K562 (cell line): Measurements from ENCODE around the gene LYPD3.

ENCODE experiments used
- ATF1 ChIP-seq, 2 experiments: fragments of 450-650 bp in 1 of 2; IDR thresholded peaks; 2 replicates each; pipeline ENCODE4 v1.6.1; 2016; ENCODE audit warnings: missing compliant biosample characterization in 1 of 2, missing genetic modification characterization in 1 of 2
- ELF2 ChIP-seq: fragments of 250-450 bp; sonication (Bioruptor Pico); IDR thresholded peaks from 2 replicates; pipeline ENCODE4 v1.5.0; 2021; ENCODE audit warnings: mild to moderate bottlenecking
- LCOR ChIP-seq: sonication (generic); formaldehyde crosslinking; IDR thresholded peaks from 2 replicates; pipeline ENCODE4 v1.8.0; 2022; ENCODE audit warnings: mild to moderate bottlenecking, missing genetic modification reagents
- MEF2A ChIP-seq: IDR thresholded peaks from 2 replicates; pipeline ENCODE4 v1.6.1; 2011; ENCODE audit warnings: low read depth, mild to moderate bottlenecking, low read length, moderate library complexity; ENCODE audit not compliant: control insufficient read depth
- POLR2A ChIP-seq: fragments of 450-650 bp; conservative IDR thresholded peaks from 2 replicates; pipeline ENCODE4 v1.6.1; 2016
- POLR2AphosphoS5 ChIP-seq: IDR thresholded peaks from 2 replicates; pipeline ENCODE4 v1.6.1; 2011; ENCODE audit warnings: mild to moderate bottlenecking, low read depth, low read length, moderate library complexity; ENCODE audit not compliant: control insufficient read depth, insufficient read depth
- RHOXF2B ChIP-seq: fragments of 250-450 bp; sonication (Bioruptor Pico); conservative IDR thresholded peaks from 2 replicates; pipeline ENCODE4 v1.5.1; 2021
- ZC3H4 ChIP-seq: sonication (generic); formaldehyde crosslinking; IDR thresholded peaks from 2 replicates; pipeline ENCODE4 v1.9.0; 2021; ENCODE audit warnings: missing genetic modification reagents, borderline replicate concordance
- ZNF551 ChIP-seq: fragments of 250-450 bp; sonication (Bioruptor Pico); IDR thresholded peaks from 2 replicates; pipeline ENCODE4 v1.5.0; 2021; ENCODE audit warnings: mild to moderate bottlenecking, moderate library complexity
- ZNF583 ChIP-seq: fragments of 250-450 bp; sonication (Bioruptor Pico); IDR thresholded peaks from 2 replicates; pipeline ENCODE4 v1.4.0; 2020
- TF ChIP-seq, protein P1 (sequence below): sonication (generic); formaldehyde crosslinking; IDR thresholded peaks from 2 replicates; pipeline ENCODE4 v1.8.0; 2022; ENCODE audit warnings: missing genetic modification reagents, mild to moderate bottlenecking, borderline replicate concordance
- TF ChIP-seq, protein P2 (sequence below): conservative IDR thresholded peaks from 2 replicates; pipeline ENCODE4 v1.6.1; 2011; ENCODE audit warnings: low read depth, mild to moderate bottlenecking, low read length; ENCODE audit not compliant: control insufficient read depth
- TF ChIP-seq, protein P3 (sequence below), 3 experiments: IDR thresholded peaks in 2 of 3; conservative IDR thresholded peaks in 1 of 3; 2 replicates each; pipeline ENCODE4 v1.5.1; 2011 to 2012; ENCODE audit warnings: low read length in 3 of 3, mild to moderate bottlenecking in 3 of 3, control low read depth in 2 of 3, improper control_type of control experiment in 1 of 3, inconsistent platforms in 1 of 3, low read depth in 1 of 3, mixed read lengths in 1 of 3, moderate library complexity in 1 of 3; ENCODE audit not compliant: insufficient read depth in 2 of 3

DNA sequence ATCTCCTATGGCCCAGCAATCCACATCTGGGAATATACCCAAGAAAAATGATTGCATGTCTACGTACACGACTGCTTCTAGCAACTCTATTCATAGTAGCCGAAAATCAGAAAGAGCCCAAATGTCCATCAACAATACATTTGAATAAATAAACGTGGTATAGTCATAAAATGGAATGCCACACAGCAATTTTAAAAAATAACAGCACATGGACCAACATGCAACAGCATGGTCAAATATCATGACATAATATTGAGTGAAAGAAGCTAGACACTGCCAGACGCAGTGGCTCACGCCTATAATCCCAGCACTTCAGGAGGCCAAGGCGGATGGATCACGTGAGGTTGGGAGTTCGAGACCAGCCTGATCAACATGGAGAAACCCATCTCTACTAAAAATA is 34.4 kb downstream of the LYPD3 start:
- TF ChIP-seq ATF1 (CRISPR knock-in tag; IDR thresholded peaks at IDR 0.05) (no peak), ATF1 (tag; IDR thresholded peaks at IDR 0.05) (no peak), ZNF583 (CRISPR knock-in tag) (no peak), RHOXF2B (CRISPR knock-in tag) (no peak), ELF2 (CRISPR knock-in tag) (no peak), MEF2A (no peak), POLR2A (no peak), POLR2AphosphoS5 (no peak), ZNF551 (CRISPR knock-in tag) (no peak), LCOR (CRISPR knock-in tag) (no peak), ZC3H4 (CRISPR knock-in tag) (no peak)
- TF ChIP-seq, protein P1, sequence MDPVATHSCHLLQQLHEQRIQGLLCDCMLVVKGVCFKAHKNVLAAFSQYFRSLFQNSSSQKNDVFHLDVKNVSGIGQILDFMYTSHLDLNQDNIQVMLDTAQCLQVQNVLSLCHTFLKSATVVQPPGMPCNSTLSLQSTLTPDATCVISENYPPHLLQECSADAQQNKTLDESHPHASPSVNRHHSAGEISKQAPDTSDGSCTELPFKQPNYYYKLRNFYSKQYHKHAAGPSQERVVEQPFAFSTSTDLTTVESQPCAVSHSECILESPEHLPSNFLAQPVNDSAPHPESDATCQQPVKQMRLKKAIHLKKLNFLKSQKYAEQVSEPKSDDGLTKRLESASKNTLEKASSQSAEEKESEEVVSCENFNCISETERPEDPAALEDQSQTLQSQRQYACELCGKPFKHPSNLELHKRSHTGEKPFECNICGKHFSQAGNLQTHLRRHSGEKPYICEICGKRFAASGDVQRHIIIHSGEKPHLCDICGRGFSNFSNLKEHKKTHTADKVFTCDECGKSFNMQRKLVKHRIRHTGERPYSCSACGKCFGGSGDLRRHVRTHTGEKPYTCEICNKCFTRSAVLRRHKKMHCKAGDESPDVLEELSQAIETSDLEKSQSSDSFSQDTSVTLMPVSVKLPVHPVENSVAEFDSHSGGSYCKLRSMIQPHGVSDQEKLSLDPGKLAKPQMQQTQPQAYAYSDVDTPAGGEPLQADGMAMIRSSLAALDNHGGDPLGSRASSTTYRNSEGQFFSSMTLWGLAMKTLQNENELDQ (CRISPR knock-in tag), result no peak
- TF ChIP-seq, protein P2, sequence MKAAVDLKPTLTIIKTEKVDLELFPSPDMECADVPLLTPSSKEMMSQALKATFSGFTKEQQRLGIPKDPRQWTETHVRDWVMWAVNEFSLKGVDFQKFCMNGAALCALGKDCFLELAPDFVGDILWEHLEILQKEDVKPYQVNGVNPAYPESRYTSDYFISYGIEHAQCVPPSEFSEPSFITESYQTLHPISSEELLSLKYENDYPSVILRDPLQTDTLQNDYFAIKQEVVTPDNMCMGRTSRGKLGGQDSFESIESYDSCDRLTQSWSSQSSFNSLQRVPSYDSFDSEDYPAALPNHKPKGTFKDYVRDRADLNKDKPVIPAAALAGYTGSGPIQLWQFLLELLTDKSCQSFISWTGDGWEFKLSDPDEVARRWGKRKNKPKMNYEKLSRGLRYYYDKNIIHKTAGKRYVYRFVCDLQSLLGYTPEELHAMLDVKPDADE, result no peak
- TF ChIP-seq, protein P3, sequence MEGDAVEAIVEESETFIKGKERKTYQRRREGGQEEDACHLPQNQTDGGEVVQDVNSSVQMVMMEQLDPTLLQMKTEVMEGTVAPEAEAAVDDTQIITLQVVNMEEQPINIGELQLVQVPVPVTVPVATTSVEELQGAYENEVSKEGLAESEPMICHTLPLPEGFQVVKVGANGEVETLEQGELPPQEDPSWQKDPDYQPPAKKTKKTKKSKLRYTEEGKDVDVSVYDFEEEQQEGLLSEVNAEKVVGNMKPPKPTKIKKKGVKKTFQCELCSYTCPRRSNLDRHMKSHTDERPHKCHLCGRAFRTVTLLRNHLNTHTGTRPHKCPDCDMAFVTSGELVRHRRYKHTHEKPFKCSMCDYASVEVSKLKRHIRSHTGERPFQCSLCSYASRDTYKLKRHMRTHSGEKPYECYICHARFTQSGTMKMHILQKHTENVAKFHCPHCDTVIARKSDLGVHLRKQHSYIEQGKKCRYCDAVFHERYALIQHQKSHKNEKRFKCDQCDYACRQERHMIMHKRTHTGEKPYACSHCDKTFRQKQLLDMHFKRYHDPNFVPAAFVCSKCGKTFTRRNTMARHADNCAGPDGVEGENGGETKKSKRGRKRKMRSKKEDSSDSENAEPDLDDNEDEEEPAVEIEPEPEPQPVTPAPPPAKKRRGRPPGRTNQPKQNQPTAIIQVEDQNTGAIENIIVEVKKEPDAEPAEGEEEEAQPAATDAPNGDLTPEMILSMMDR (IDR thresholded peaks at IDR 0.05 in 2 of 3, conservative IDR thresholded peaks at IDR 0.05 in 1 of 3; ENCODE audit: insufficient read depth in 2 of 3, low read depth in 1 of 3, low read length in 3 of 3), result no peak
